HEK293 (cell line): ENCODE data around the gene CCDC178.

ENCODE experiments used
- CTCF ChIA-PET: fragments of 350-600 bp; formaldehyde crosslinking; extraction: SDS; loops from one replicate; lab custom pipeline; 2021; ENCODE audit warnings: antibody characterized with exemption; lab: Yijun Ruan, JAX
- POLR2A ChIA-PET: fragments of 300-600 bp; formaldehyde crosslinking; extraction: SDS; loops from one replicate; lab custom pipeline; 2020; ENCODE audit warnings: antibody characterized with exemption, inconsistent platforms; lab: Yijun Ruan, JAX
- H3K27ac ChIP-seq: fragments of 200-500 bp; sonication (Bioruptor generic); 2 replicates; pipeline ENCODE4 v1.5.1; 2014; ENCODE audit warnings: low read depth, low read length, control low read depth, inconsistent platforms; ENCODE audit errors: extremely low read depth
- H3K36me3 ChIP-seq, 2 experiments: fragments of 200-500 bp in 1 of 2; sonication (Bioruptor generic) in 1 of 2; 1 replicate in 1 of 2; 2 replicates in 1 of 2; pipeline ENCODE4 v1.5.1; 2014 to 2017; ENCODE audit warnings: inconsistent platforms in 2 of 2, low read length in 2 of 2; ENCODE audit not compliant: control insufficient read depth in 2 of 2, insufficient read depth in 1 of 2
- H3K4me1 ChIP-seq: fragments of 200-500 bp; sonication (Bioruptor generic); 2 replicates; pipeline ENCODE4 v1.5.1; 2014; ENCODE audit warnings: mild to moderate bottlenecking, low read length, inconsistent platforms; ENCODE audit not compliant: control insufficient read depth, insufficient read depth
- H3K4me3 ChIP-seq: 2 replicates; pipeline ENCODE4 v1.5.1; 2011; ENCODE audit warnings: low read depth, mild to moderate bottlenecking, control low read depth, low read length, moderate library complexity
- H3K9me3 ChIP-seq: fragments of 200-500 bp; sonication (Bioruptor generic); 2 replicates; pipeline ENCODE4 v1.5.1; 2014; ENCODE audit warnings: low read depth, low read length, inconsistent platforms; ENCODE audit not compliant: control insufficient read depth, insufficient read depth
- FEZF1 ChIP-seq: fragments of 450-650 bp; formaldehyde crosslinking; IDR thresholded peaks from 2 replicates; pipeline ENCODE4 v1.5.1; 2016; ENCODE audit warnings: missing biosample characterization, missing genetic modification characterization
- OVOL3 ChIP-seq: fragments of 450-650 bp; formaldehyde crosslinking; IDR thresholded peaks from 2 replicates; pipeline ENCODE4 v1.5.1; 2016; ENCODE audit warnings: missing biosample characterization, missing genetic modification characterization
- TRIM28 ChIP-seq: IDR thresholded peaks from 2 replicates; pipeline ENCODE4 v1.6.1; 2011; ENCODE audit warnings: low read length, control low read depth, borderline replicate concordance
- WT1 ChIP-seq: fragments of 450-650 bp; formaldehyde crosslinking; IDR thresholded peaks from 2 replicates; pipeline ENCODE4 v1.5.1; 2016; ENCODE audit warnings: missing biosample characterization, missing genetic modification characterization
- ZBTB17 ChIP-seq: fragments of 450-650 bp; formaldehyde crosslinking; IDR thresholded peaks from 2 replicates; pipeline ENCODE4 v1.5.1; 2016; ENCODE audit warnings: missing biosample characterization, missing genetic modification characterization
- ZBTB7A ChIP-seq: fragments of 450-650 bp; formaldehyde crosslinking; IDR thresholded peaks from 2 replicates; pipeline ENCODE4 v1.5.1; 2016; ENCODE audit warnings: low read depth, missing biosample characterization, missing genetic modification characterization
- ZFP37 ChIP-seq: fragments of 450-650 bp; formaldehyde crosslinking; IDR thresholded peaks from 2 replicates; pipeline ENCODE4 v1.5.1; 2016; ENCODE audit warnings: missing biosample characterization, missing genetic modification characterization
- ZFP69B ChIP-seq: fragments of 450-650 bp; formaldehyde crosslinking; IDR thresholded peaks from 2 replicates; pipeline ENCODE4 v1.5.1; 2016; ENCODE audit warnings: missing biosample characterization, missing genetic modification characterization
- ZIC2 ChIP-seq: fragments of 450-650 bp; formaldehyde crosslinking; IDR thresholded peaks from 2 replicates; pipeline ENCODE4 v1.5.1; 2016; ENCODE audit warnings: missing biosample characterization, missing genetic modification characterization
- ZNF114 ChIP-seq: fragments of 450-650 bp; formaldehyde crosslinking; IDR thresholded peaks from 2 replicates; pipeline ENCODE4 v1.5.0; 2017; ENCODE audit warnings: missing biosample characterization, missing genetic modification characterization
- ZNF16 ChIP-seq: fragments of 450-650 bp; formaldehyde crosslinking; IDR thresholded peaks from 2 replicates; pipeline ENCODE4 v1.5.1; 2016; ENCODE audit warnings: low read depth, missing biosample characterization, missing genetic modification characterization
- ZNF19 ChIP-seq: fragments of 450-650 bp; formaldehyde crosslinking; IDR thresholded peaks from 2 replicates; pipeline ENCODE4; 2016; ENCODE audit warnings: missing biosample characterization, missing genetic modification characterization, low read depth
- ZNF239 ChIP-seq: fragments of 450-650 bp; formaldehyde crosslinking; IDR thresholded peaks from 2 replicates; pipeline ENCODE4 v1.5.1; 2016; ENCODE audit warnings: missing biosample characterization, missing genetic modification characterization
- ZNF248 ChIP-seq: fragments of 450-650 bp; formaldehyde crosslinking; IDR thresholded peaks from 2 replicates; pipeline ENCODE4 v1.5.1; 2017; ENCODE audit warnings: missing biosample characterization, missing genetic modification characterization
- ZNF341 ChIP-seq: fragments of 450-650 bp; formaldehyde crosslinking; IDR thresholded peaks from 2 replicates; pipeline ENCODE4; 2016; ENCODE audit warnings: low read depth, missing biosample characterization, missing genetic modification characterization
- ZNF394 ChIP-seq: fragments of 450-650 bp; formaldehyde crosslinking; IDR thresholded peaks from 2 replicates; pipeline ENCODE4 v1.5.1; 2016; ENCODE audit warnings: missing biosample characterization, missing genetic modification characterization, mild to moderate bottlenecking, moderate library complexity, borderline replicate concordance
- ZNF398 ChIP-seq: fragments of 450-650 bp; formaldehyde crosslinking; IDR thresholded peaks from 2 replicates; pipeline ENCODE4 v1.5.1; 2017; ENCODE audit warnings: missing biosample characterization, missing genetic modification characterization
- ZNF423 ChIP-seq: fragments of 450-650 bp; formaldehyde crosslinking; IDR thresholded peaks from 2 replicates; pipeline ENCODE4 v1.5.1; 2016; ENCODE audit warnings: missing biosample characterization, missing genetic modification characterization
- ZNF473 ChIP-seq: fragments of 450-650 bp; formaldehyde crosslinking; IDR thresholded peaks from 2 replicates; pipeline ENCODE4 v1.5.1; 2017; ENCODE audit warnings: missing biosample characterization, missing genetic modification characterization
- ZNF561 ChIP-seq: fragments of 450-650 bp; IDR thresholded peaks from 2 replicates; pipeline ENCODE4 v1.5.1; 2018; ENCODE audit warnings: missing biosample characterization, missing genetic modification characterization, borderline replicate concordance
- ZNF623 ChIP-seq: fragments of 450-650 bp; formaldehyde crosslinking; IDR thresholded peaks from 2 replicates; pipeline ENCODE4 v1.5.1; 2016; ENCODE audit warnings: missing biosample characterization, missing genetic modification characterization
- ZNF629 ChIP-seq: fragments of 450-650 bp; formaldehyde crosslinking; IDR thresholded peaks from 2 replicates; pipeline ENCODE4 v1.5.1; 2017; ENCODE audit warnings: missing biosample characterization, missing genetic modification characterization
- ZNF639 ChIP-seq: fragments of 450-650 bp; formaldehyde crosslinking; IDR thresholded peaks from 2 replicates; pipeline ENCODE4 v1.5.1; 2016; ENCODE audit warnings: missing biosample characterization, missing genetic modification characterization
- ZNF654 ChIP-seq: fragments of 450-650 bp; formaldehyde crosslinking; IDR thresholded peaks from 2 replicates; pipeline ENCODE4 v1.5.1; 2016; ENCODE audit warnings: low read depth, missing biosample characterization, missing genetic modification characterization
- ZNF660 ChIP-seq: fragments of 450-650 bp; IDR thresholded peaks from 2 replicates; pipeline ENCODE4 v1.5.1; 2018; ENCODE audit warnings: missing biosample characterization, mild to moderate bottlenecking, missing genetic modification characterization
- ZNF664 ChIP-seq: fragments of 450-650 bp; formaldehyde crosslinking; IDR thresholded peaks from 2 replicates; pipeline ENCODE4 v1.5.1; 2016; ENCODE audit warnings: missing biosample characterization, missing genetic modification characterization
- ZNF701 ChIP-seq: fragments of 450-650 bp; formaldehyde crosslinking; IDR thresholded peaks from 2 replicates; pipeline ENCODE4 v1.5.1; 2016; ENCODE audit warnings: missing biosample characterization, missing genetic modification characterization
- ZNF843 ChIP-seq: fragments of 450-650 bp; formaldehyde crosslinking; IDR thresholded peaks from 2 replicates; pipeline ENCODE4 v1.5.1; 2016; ENCODE audit warnings: missing biosample characterization, missing genetic modification characterization
- ZSCAN30 ChIP-seq: fragments of 450-650 bp; IDR thresholded peaks from 2 replicates; pipeline ENCODE4 v1.5.1; 2018; ENCODE audit warnings: missing biosample characterization, mild to moderate bottlenecking, missing genetic modification characterization, moderate library complexity
- ZSCAN4 ChIP-seq: fragments of 450-650 bp; formaldehyde crosslinking; IDR thresholded peaks from 2 replicates; pipeline ENCODE4 v1.5.1; 2017; ENCODE audit warnings: missing biosample characterization, missing genetic modification characterization

Gene CCDC178

GRCh38 chr18:32937066-32937465, 503.5 kb downstream of the CCDC178 start:
- Histone ChIP-seq H3K36me3 (no peaks in the 10 kb centered on the region), H3K9me3 (no peaks in the 10 kb centered on the region), H3K27ac (no peak overlapping the region), H3K4me3 (no peak overlapping the region), H3K4me1 (no peaks in the 10 kb centered on the region)
- ChIA-PET POLR2A (interaction anchor here (0.6 kb wide), 1 partner anchor 835 kb away, joined by 3 read pairs; no protein-coding TSS in a partner anchor), CTCF (no interaction called here)
- peak; percentile 86 for TF ChIP-seq ZSCAN4 (tag by site-specific recombination)
- TF ChIP-seq ZNF19 (tag by site-specific recombination), result 0 out of 2 replicates have a peak, but pooled peaks have one; percentile 16
- no peak for TF ChIP-seq ZNF473
- TF ChIP-seq ZNF394, result no peak
- peak; percentile 47 for TF ChIP-seq ZNF398 (tag by site-specific recombination)

DNA sequence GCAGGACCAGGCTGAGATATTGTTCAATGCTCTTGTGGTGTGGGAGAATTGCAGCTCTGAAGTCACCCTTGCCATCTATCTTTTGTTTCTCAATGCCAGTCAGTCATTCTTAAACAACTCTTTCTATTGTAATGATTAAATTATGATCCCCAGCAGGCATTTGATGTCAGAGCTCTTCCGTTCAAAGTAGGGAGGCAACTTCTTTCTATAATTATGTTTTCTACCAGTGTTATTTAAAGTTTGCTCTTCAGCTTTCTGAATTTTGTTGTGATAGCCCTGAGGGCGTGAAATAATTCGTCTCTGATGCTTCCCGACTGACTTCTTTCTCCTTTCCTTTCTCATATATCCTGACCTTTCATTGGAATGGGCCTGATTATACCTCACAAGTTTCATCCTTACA, 506.3 kb downstream of the CCDC178 start:
- TF ChIP-seq WT1 (tag by site-specific recombination), result peak; percentile 47; the same call in 1 of the 2 replicates
- no peak for TF ChIP-seq ZNF623
- H3K27ac ChIP-seq, result no peak overlapping the region
- H3K9me3 ChIP-seq, result no peaks in the 10 kb centered on the region
- no peak overlapping the region for H3K4me3 ChIP-seq
- H3K4me1 ChIP-seq, result no peaks in the 10 kb centered on the region
- no peaks in the 10 kb centered on the region for H3K36me3 ChIP-seq
- ChIA-PET CTCF (interaction anchor here (1.4 to 1.6 kb wide), 2 partner anchors 8 to 11 kb away, joined by 4 read pairs; no protein-coding TSS in a partner anchor), POLR2A (no interaction called here)

GRCh38 chr18:32930695-32931301, 509.7 kb downstream of the CCDC178 start:
- ChIA-PET CTCF (interaction anchor here (0.6 to 1.8 kb wide), 19 partner anchors 11 to 765 kb away, joined by 3 to 15 read pairs (median 4); no protein-coding TSS in a partner anchor), POLR2A (no interaction called here)
- H3K27ac ChIP-seq, result no peak overlapping the region
- H3K4me1 ChIP-seq, result no peaks in the 10 kb centered on the region
- no peaks in the 10 kb centered on the region for H3K36me3 ChIP-seq
- no peak overlapping the region for H3K4me3 ChIP-seq
- H3K9me3 ChIP-seq, result no peaks in the 10 kb centered on the region
- TF ChIP-seq ZSCAN30 (tag by site-specific recombination), result peak; percentile 58; the same call in 1 of the 2 replicates
- no peak for TF ChIP-seq ZNF639 (tag by site-specific recombination)
- TF ChIP-seq ZNF394, result no peak
- no peak for TF ChIP-seq ZNF114 (tag by site-specific recombination)
- TF ChIP-seq ZNF843 (tag by site-specific recombination), result no peak
- TF ChIP-seq FEZF1, result no peak
- no peak for TF ChIP-seq ZNF239 (tag by site-specific recombination)
- TF ChIP-seq ZNF16 (tag by site-specific recombination), result no peak
- no peak for TF ChIP-seq ZNF629 (tag by site-specific recombination)
- peak; percentile 38; the same call in 1 of the 2 replicates for TF ChIP-seq ZNF660
- no peak for TF ChIP-seq ZNF341 (tag by site-specific recombination)
- no peak for TF ChIP-seq ZNF423
- peak; percentile 82 for TF ChIP-seq TRIM28
- no peak for TF ChIP-seq ZNF248 (tag by site-specific recombination)
- no peak for TF ChIP-seq ZFP69B
- TF ChIP-seq ZBTB17 (tag by site-specific recombination), result no peak
- no peak for TF ChIP-seq ZFP37
- no peak for TF ChIP-seq ZBTB7A (tag by site-specific recombination)
- TF ChIP-seq ZNF701, result no peak
- no peak for TF ChIP-seq OVOL3 (tag by site-specific recombination)
- peak; percentile 46 for TF ChIP-seq ZNF654 (tag by site-specific recombination)
- TF ChIP-seq ZIC2 (tag by site-specific recombination), result no peak
- no peak for TF ChIP-seq ZNF664
- TF ChIP-seq ZNF561 (tag by site-specific recombination), result no peak
